Common myeloid progenitor, CD34-positive (primary cell): ENCODE results near the gene PCDHA9.
"Not testable (repeated sequence)": the region's sequence is repeated elsewhere in the genome, so short reads cannot be mapped to it uniquely, and the experiment has no call there.

ENCODE experiments used
- CTCF ChIA-PET: fragments of 350-600 bp; sonication (Branson Sonifier 250); formaldehyde crosslinking; loops from one replicate; lab custom pipeline; 2021; ENCODE audit warnings: antibody characterized with exemption; lab: Charles Lee
- POLR2A ChIA-PET: fragments of 350-600 bp; sonication (Branson Sonifier 250); formaldehyde crosslinking; loops from one replicate; lab custom pipeline; 2021; ENCODE audit warnings: antibody characterized with exemption; lab: Charles Lee
- DNase-seq, 3 donors: peaks; one replicate each; pipeline versions ENCODE4 v3.0.0 to v3.0.0-alpha.2; 2013
- H3K27ac ChIP-seq, 2 experiments: 1 replicate in 1 of 2; 2 replicates in 1 of 2; pipeline ENCODE4 v1.7.0; 2013; ENCODE audit warnings: inconsistent platforms in 2 of 2, low read length in 2 of 2, mild to moderate bottlenecking in 2 of 2, low read depth in 1 of 2, moderate library complexity in 1 of 2; ENCODE audit not compliant: severe bottlenecking in 2 of 2, insufficient read depth in 1 of 2, poor library complexity in 1 of 2
- H3K27me3 ChIP-seq, 5 experiments: replicated peaks in 2 of 5; 1 replicate in 3 of 5; 2 replicates in 2 of 5; pipeline versions ENCODE4 v1.6.1 to v1.7.0; 2013; ENCODE audit warnings: low read length in 4 of 5, mild to moderate bottlenecking in 2 of 5, moderate library complexity in 2 of 5, inconsistent platforms in 1 of 5; ENCODE audit not compliant: insufficient read depth in 5 of 5, control insufficient read depth in 4 of 5
- H3K36me3 ChIP-seq, 4 experiments: 1 replicate in 2 of 4; 2 replicates in 2 of 4; pipeline versions ENCODE4 v1.6.1 to v1.7.0; 2013; ENCODE audit warnings: low read length in 3 of 4, control low read depth in 1 of 4, mild to moderate bottlenecking in 1 of 4; ENCODE audit not compliant: control insufficient read depth in 4 of 4, insufficient read depth in 4 of 4
- H3K4me1 ChIP-seq, 4 experiments: 1 replicate in 3 of 4; 2 replicates in 1 of 4; pipeline versions ENCODE4 v1.6.1 to v1.7.1; 2013; ENCODE audit warnings: low read length in 3 of 4, mild to moderate bottlenecking in 3 of 4, control low read depth in 1 of 4, inconsistent platforms in 1 of 4, moderate library complexity in 1 of 4; ENCODE audit not compliant: control insufficient read depth in 4 of 4, insufficient read depth in 4 of 4; ENCODE audit errors: control extremely low read depth in 1 of 4
- H3K4me3 ChIP-seq, 7 experiments: 1 replicate in 4 of 7; 2 replicates in 3 of 7; pipeline versions ENCODE4 v1.5.1 to v1.7.0; 2013; ENCODE audit warnings: mild to moderate bottlenecking in 7 of 7, low read length in 6 of 7, moderate library complexity in 6 of 7, inconsistent platforms in 2 of 7, low read depth in 2 of 7, control low read depth in 1 of 7; ENCODE audit not compliant: insufficient read depth in 4 of 7, control insufficient read depth in 1 of 7; ENCODE audit errors: extremely low read depth in 1 of 7
- H3K9me3 ChIP-seq, 5 experiments: 1 replicate in 4 of 5; 2 replicates in 1 of 5; pipeline versions ENCODE4 v1.6.1 to v1.7.1; 2013; ENCODE audit warnings: low read length in 4 of 5, mild to moderate bottlenecking in 2 of 5, inconsistent platforms in 1 of 5, low read depth in 1 of 5, moderate library complexity in 1 of 5; ENCODE audit not compliant: control insufficient read depth in 4 of 5, insufficient read depth in 2 of 5; ENCODE audit errors: control extremely low read depth in 1 of 5
- WGBS: methylation state at CpG from one replicate; pipeline ENCODE4 v1.1.5; 2013; ENCODE audit not compliant: insufficient coverage; 5-methylcytosine and 5-hydroxymethylcytosine counted together

PCDHA9 gene

GRCh38 chr5:140840978-140841962 is 6.9 kb upstream of the PCDHA9 start, which contains the start of gene PCDHA8:
PCDHA8 (plus strand) TSS chr5:140841187; CDS start chr5:140841322, 135 bp downstream.
- H3K4me1 ChIP-seq = no peaks in the 10 kb centered on the region
- DNase-seq = peak; percentile 2 to 13 (median 6)
- H3K27ac ChIP-seq = no peak within 1 kb of the TSS
- no peak within 1 kb of the TSS for H3K4me3 ChIP-seq
- peaks cover 0 to 17% (median under 1%) of the 10 kb centered on the region in 5 experiments for H3K27me3 ChIP-seq
- 21% methylated on average over 17 of the region's 47 CpGs for WGBS
- ChIA-PET POLR2A (no interaction called here), CTCF (no interaction called here)
- H3K9me3 ChIP-seq = peaks cover 8 to 29% (median 23%) of the 10 kb centered on the region in 5 experiments
- H3K36me3 ChIP-seq = no peaks in the 10 kb centered on the region

DNA sequence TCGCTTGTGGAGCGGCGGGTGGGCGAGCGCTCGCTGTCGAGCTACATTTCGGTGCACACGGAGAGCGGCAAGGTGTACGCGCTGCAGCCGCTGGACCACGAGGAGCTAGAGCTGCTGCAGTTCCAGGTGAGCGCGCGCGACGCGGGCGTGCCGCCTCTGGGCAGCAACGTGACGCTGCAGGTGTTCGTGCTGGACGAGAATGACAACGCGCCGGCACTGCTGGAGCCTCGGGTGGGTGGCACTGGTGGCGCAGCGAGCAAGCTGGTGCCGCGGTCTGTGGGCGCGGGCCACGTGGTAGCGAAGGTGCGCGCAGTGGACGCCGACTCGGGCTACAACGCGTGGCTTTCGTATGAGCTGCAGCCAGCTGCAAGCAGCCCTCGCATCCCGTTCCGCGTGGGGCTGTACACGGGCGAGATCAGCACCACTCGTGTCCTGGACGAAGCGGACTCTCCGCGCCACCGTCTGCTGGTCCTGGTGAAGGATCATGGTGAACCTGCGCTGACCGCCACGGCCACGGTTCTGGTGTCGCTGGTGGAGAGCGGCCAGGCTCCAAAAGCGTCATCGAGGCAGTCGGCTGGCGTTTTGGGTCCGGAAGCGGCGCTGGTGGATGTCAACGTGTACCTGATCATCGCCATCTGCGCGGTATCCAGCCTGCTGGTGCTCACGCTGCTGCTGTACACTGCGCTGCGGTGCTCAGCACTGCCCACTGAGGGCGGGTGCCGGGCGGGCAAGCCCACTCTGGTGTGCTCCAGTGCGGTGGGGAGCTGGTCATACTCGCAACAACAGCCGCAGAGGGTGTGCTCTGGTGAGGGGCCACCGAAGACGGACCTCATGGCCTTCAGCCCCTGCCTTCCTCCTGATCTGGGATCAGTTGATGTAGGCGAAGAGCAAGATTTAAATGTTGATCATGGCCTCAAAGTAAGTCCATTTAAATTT is 5.1 kb upstream of the PCDHA9 start:
- ChIA-PET POLR2A (no interaction called here), CTCF (no interaction called here)
- no peak for DNase-seq
- Histone ChIP-seq H3K4me3 (no peak overlapping the region), H3K4me1 (no peaks in the 10 kb centered on the region), H3K27me3 (peaks cover 0 to 14% (median 0%) of the 10 kb centered on the region in 5 experiments), H3K9me3 (peaks cover 8 to 30% (median 20%) of the 10 kb centered on the region in 5 experiments), H3K36me3 (no peaks in the 10 kb centered on the region), H3K27ac (no peak overlapping the region)
- WGBS = 45% methylated on average over 58 of the region's 87 CpGs

GRCh38 chr5:140849831-140850634 is 1.9 kb downstream of the PCDHA9 start:
- H3K4me3 ChIP-seq, CTCF ChIA-PET, DNase-seq, POLR2A ChIA-PET, H3K36me3 ChIP-seq, H3K27ac ChIP-seq, H3K4me1 ChIP-seq: not testable (repeated sequence)
- Histone ChIP-seq H3K27me3 (peaks cover 0 to 13% (median under 1%) of the 10 kb centered on the region in 5 experiments), H3K9me3 (peaks cover 1 to 23% (median 16%) of the 10 kb centered on the region in 5 experiments)
- WGBS = 47% methylated on average over 101 of the region's 101 CpGs

GRCh38 chr5:140855772-140856674 is 7.8 kb downstream of the PCDHA9 start, which contains the start of gene PCDHA10:
PCDHA10 (plus strand) TSS chr5:140855897; CDS start chr5:140856049, 152 bp downstream.
- peak in 2 of 3 donors; percentile 18 to 19 for DNase-seq
- CTCF ChIA-PET = no interaction called here
- H3K4me3 ChIP-seq = peak within 1 kb of the TSS in 1 of 7 experiments; percentile 6
- 23% methylated on average over 18 of the region's 44 CpGs for WGBS
- no peak within 1 kb of the TSS for H3K27ac ChIP-seq
- H3K4me1 ChIP-seq = no peaks in the 10 kb centered on the region
- POLR2A ChIA-PET = no interaction called here
- H3K27me3 ChIP-seq = peaks cover 0 to 18% (median 3%) of the 10 kb centered on the region in 5 experiments
- no peaks in the 10 kb centered on the region for H3K36me3 ChIP-seq
- H3K9me3 ChIP-seq = peaks cover 7 to 36% (median 27%) of the 10 kb centered on the region in 5 experiments

DNA sequence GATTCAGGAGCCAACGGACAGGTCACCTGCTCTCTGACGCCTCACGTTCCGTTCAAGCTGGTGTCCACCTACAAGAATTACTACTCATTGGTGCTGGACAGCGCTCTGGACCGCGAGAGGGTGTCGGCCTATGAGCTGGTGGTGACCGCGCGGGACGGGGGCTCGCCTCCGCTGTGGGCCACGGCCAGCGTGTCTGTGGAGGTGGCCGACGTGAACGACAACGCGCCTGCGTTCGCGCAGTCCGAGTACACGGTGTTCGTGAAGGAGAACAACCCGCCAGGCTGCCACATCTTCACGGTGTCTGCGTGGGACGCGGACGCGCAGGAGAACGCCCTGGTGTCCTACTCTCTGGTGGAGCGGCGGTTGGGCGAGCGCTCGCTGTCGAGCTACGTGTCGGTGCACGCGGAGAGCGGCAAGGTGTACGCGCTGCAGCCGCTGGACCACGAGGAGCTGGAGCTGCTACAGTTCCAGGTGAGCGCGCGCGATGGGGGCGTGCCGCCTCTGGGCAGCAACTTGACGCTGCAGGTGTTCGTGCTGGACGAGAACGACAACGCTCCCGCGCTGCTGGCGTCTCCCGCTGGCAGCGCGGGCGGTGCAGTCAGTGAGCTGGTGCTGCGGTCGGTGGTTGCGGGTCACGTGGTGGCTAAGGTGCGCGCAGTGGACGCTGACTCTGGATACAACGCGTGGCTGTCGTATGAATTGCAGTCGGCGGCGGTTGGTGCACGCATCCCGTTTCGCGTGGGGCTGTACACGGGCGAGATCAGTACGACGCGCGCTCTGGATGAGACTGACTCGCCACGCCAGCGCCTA is 9.2 kb downstream of the PCDHA9 start:
- CTCF ChIA-PET = no interaction called here

More for the DNA sequence above, 9.2 kb downstream of the PCDHA9 start:
- Histone ChIP-seq H3K4me1 (no peaks in the 10 kb centered on the region), H3K4me3 (no peak overlapping the region), H3K9me3 (peaks cover 7 to 45% (median 39%) of the 10 kb centered on the region in 5 experiments), H3K27me3 (peaks cover 2 to 21% (median 3%) of the 10 kb centered on the region in 5 experiments), H3K27ac (no peak overlapping the region), H3K36me3 (no peaks in the 10 kb centered on the region)
- no peak for DNase-seq
- POLR2A ChIA-PET = no interaction called here
- WGBS = 49% methylated on average over 84 of the region's 94 CpGs
